ENCODE results near the gene GRK5. TPM values are rescaled to one million over a fixed set of nuclear protein-coding genes. Genes with fewer than 3 reads are reported as not detected.

The GRK5 gene
- total RNA-seq, 5 donors from 2014 or later (not counting 1 experiment from before 2014, with no cell fraction given) = 21.7 to 36.8 (median 30.6) TPM

DNA sequence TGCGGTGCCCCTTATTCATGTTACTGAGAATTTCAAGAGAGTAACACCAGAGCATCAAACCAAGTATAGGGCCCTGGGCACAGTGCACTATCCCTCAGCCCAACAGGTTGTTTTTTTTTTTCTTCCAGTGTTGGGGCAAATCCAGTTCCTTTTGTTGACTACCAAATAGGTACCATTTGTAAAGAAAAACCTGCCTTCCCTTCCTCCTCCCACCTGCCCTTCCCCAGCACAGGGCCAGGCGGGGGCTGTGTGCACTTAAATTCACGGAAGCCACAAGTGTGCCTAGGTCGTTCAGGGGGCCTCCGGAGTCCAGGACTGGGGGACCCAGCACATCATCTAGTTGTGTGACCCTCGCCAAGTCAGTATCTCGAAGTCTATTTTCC is 41.3 kb upstream of the GRK5 start:
- Mint-ChIP-seq H3K9me3 (no peaks in the 10 kb centered on the region), H3K4me3 (peak overlapping the region; percentile 85 to 90 (median 88)), H3K36me3 (peaks cover 30% of the 10 kb centered on the region), H3K27me3 (no peaks in the 10 kb centered on the region), H3K4me1 (peaks cover 15 to 36% (median 30%) of the 10 kb centered on the region in 3 donors), H3K27ac (peak overlapping the region; percentile 93 to 96)
- H3K27me3 ChIP-seq (replicated peaks in 1 of 2; ENCODE audit: control insufficient read depth in 2 of 2, extremely low read depth in 1 of 2, insufficient read depth in 2 of 2, low read length in 1 of 2) = no peaks in the 10 kb centered on the region
- H3K36me3 ChIP-seq (ENCODE audit: control insufficient read depth in 2 of 2, extremely low read depth in 1 of 2, insufficient read depth in 1 of 2, low read length in 1 of 2) = peaks cover 0 to 27% of the 10 kb centered on the region in 2 donors
- ChIA-PET CTCF (interaction anchor here in 1 of 2 donors (0.6 kb wide), 1 partner anchor 94 kb away, joined by 3 read pairs; no protein-coding TSS in a partner anchor), POLR2A (interaction anchor here in 1 of 2 donors (0.6 kb wide), 1 partner anchor 614 kb away, joined by 3 read pairs; no protein-coding TSS in a partner anchor)
- peaks cover 7 to 23% of the 10 kb centered on the region in 2 experiments for H3K4me1 ChIP-seq (ENCODE audit: control insufficient read depth in 1 of 2, extremely low read depth in 1 of 2, insufficient read depth in 2 of 2, low read length in 2 of 2)
- H3K4me3 ChIP-seq (ENCODE audit: control insufficient read depth in 1 of 2, extremely low read depth in 1 of 2, low read length in 1 of 2) = peak overlapping the region; percentile 72 to 83
- ATAC-seq (replicated peaks in 1 of 4) (peak; percentile 1 to 9 (median 3)), DNase-seq (no peak)
- peak overlapping the region; percentile 68 for H3K27ac ChIP-seq (ENCODE audit: low read length)
- no peaks in the 10 kb centered on the region for H3K9me3 ChIP-seq
- 73% methylated on average over 4 of the region's 7 CpGs for WGBS (ENCODE audit: insufficient coverage)

GRCh38 chr10:119166564-119166963 is 40.8 kb upstream of the GRK5 start:
- no peaks in the 10 kb centered on the region for H3K27me3 ChIP-seq (replicated peaks in 1 of 2; ENCODE audit: control insufficient read depth in 2 of 2, extremely low read depth in 1 of 2, insufficient read depth in 2 of 2, low read length in 1 of 2)
- no peaks in the 10 kb centered on the region for H3K9me3 ChIP-seq
- H3K36me3 Mint-ChIP-seq = peaks cover 29% of the 10 kb centered on the region
- peaks cover 15 to 36% (median 30%) of the 10 kb centered on the region in 3 donors for H3K4me1 Mint-ChIP-seq
- H3K9me3 Mint-ChIP-seq = no peaks in the 10 kb centered on the region
- no peak overlapping the region for H3K4me3 ChIP-seq (ENCODE audit: control insufficient read depth in 1 of 2, extremely low read depth in 1 of 2, low read length in 1 of 2)
- peaks cover 7 to 23% of the 10 kb centered on the region in 2 experiments for H3K4me1 ChIP-seq (ENCODE audit: control insufficient read depth in 1 of 2, extremely low read depth in 1 of 2, insufficient read depth in 2 of 2, low read length in 2 of 2)
- ChIA-PET CTCF (interaction anchor here in 1 of 2 donors (0.6 kb wide), 1 partner anchor 94 kb away, joined by 3 read pairs; no protein-coding TSS in a partner anchor), POLR2A (interaction anchor here in 1 of 2 donors (0.6 kb wide), 1 partner anchor 613 kb away, joined by 3 read pairs; no protein-coding TSS in a partner anchor)
- H3K36me3 ChIP-seq (ENCODE audit: control insufficient read depth in 2 of 2, extremely low read depth in 1 of 2, insufficient read depth in 1 of 2, low read length in 1 of 2) = peaks cover 0 to 31% of the 10 kb centered on the region in 2 donors
- peak overlapping the region; percentile 93 to 96 for H3K27ac Mint-ChIP-seq
- no peak for ATAC-seq (replicated peaks in 1 of 4)
- peak overlapping the region; percentile 85 to 90 (median 88) for H3K4me3 Mint-ChIP-seq
- no peaks in the 10 kb centered on the region for H3K27me3 Mint-ChIP-seq
- H3K27ac ChIP-seq (ENCODE audit: low read length) = peak overlapping the region; percentile 68
- no peak for DNase-seq
- WGBS (ENCODE audit: insufficient coverage) = 81% methylated on average over 8 of the region's 8 CpGs

GRCh38 chr10:119167041-119167440 is 40.3 kb upstream of the GRK5 start:
- Histone ChIP-seq H3K9me3 (no peaks in the 10 kb centered on the region), H3K36me3 (ENCODE audit: control insufficient read depth in 2 of 2, extremely low read depth in 1 of 2, insufficient read depth in 1 of 2, low read length in 1 of 2) (peaks cover 3 to 32% of the 10 kb centered on the region in 2 donors), H3K27ac (ENCODE audit: low read length) (no peak overlapping the region), H3K4me1 (ENCODE audit: control insufficient read depth in 1 of 2, extremely low read depth in 1 of 2, insufficient read depth in 2 of 2, low read length in 2 of 2) (peaks cover 7 to 23% of the 10 kb centered on the region in 2 experiments), H3K4me3 (ENCODE audit: control insufficient read depth in 1 of 2, extremely low read depth in 1 of 2, low read length in 1 of 2) (no peak overlapping the region), H3K27me3 (replicated peaks in 1 of 2; ENCODE audit: control insufficient read depth in 2 of 2, extremely low read depth in 1 of 2, insufficient read depth in 2 of 2, low read length in 1 of 2) (no peaks in the 10 kb centered on the region)
- ChIA-PET CTCF (no interaction called here), POLR2A (no interaction called here)
- no peak for DNase-seq
- peak overlapping the region; percentile 85 to 90 (median 88) for H3K4me3 Mint-ChIP-seq
- no peak for ATAC-seq (replicated peaks in 1 of 4)
- 83% methylated on average over 6 of the region's 8 CpGs for WGBS (ENCODE audit: insufficient coverage)
- H3K27me3 Mint-ChIP-seq = no peaks in the 10 kb centered on the region
- H3K9me3 Mint-ChIP-seq = no peaks in the 10 kb centered on the region
- H3K27ac Mint-ChIP-seq = peak overlapping the region; percentile 93 to 96
- peaks cover 15 to 34% (median 29%) of the 10 kb centered on the region in 3 donors for H3K4me1 Mint-ChIP-seq
- peaks cover 32% of the 10 kb centered on the region for H3K36me3 Mint-ChIP-seq

GRCh38 chr10:119174109-119174508 is 33.3 kb upstream of the GRK5 start:
- H3K27me3 Mint-ChIP-seq = no peaks in the 10 kb centered on the region
- Histone ChIP-seq H3K4me1 (ENCODE audit: control insufficient read depth in 1 of 2, extremely low read depth in 1 of 2, insufficient read depth in 2 of 2, low read length in 2 of 2) (peaks cover 4 to 22% of the 10 kb centered on the region in 2 experiments), H3K36me3 (ENCODE audit: control insufficient read depth in 2 of 2, extremely low read depth in 1 of 2, insufficient read depth in 1 of 2, low read length in 1 of 2) (peaks cover 12 to 50% of the 10 kb centered on the region in 2 donors), H3K27me3 (replicated peaks in 1 of 2; ENCODE audit: control insufficient read depth in 2 of 2, extremely low read depth in 1 of 2, insufficient read depth in 2 of 2, low read length in 1 of 2) (no peaks in the 10 kb centered on the region), H3K27ac (ENCODE audit: low read length) (no peak overlapping the region), H3K9me3 (no peaks in the 10 kb centered on the region), H3K4me3 (ENCODE audit: control insufficient read depth in 1 of 2, extremely low read depth in 1 of 2, low read length in 1 of 2) (no peak overlapping the region)
- CTCF ChIA-PET = interaction anchor here in 1 of 2 donors (0.7 kb wide), 1 partner anchor 104 kb away, joined by 3 read pairs; no protein-coding TSS in a partner anchor
- WGBS (ENCODE audit: insufficient coverage) = no CpG with 5 or more reads among the region's 2 CpGs
- peaks cover 28% of the 10 kb centered on the region for H3K36me3 Mint-ChIP-seq
- H3K4me3 Mint-ChIP-seq = no peak overlapping the region
- POLR2A ChIA-PET = interaction anchor here in 1 of 2 donors (0.6 kb wide), 1 partner anchor 12 kb away, joined by 3 read pairs; no protein-coding TSS in a partner anchor
- DNase-seq (no peak), ATAC-seq (replicated peaks in 1 of 4) (no peak)
- peaks cover 16 to 30% (median 29%) of the 10 kb centered on the region in 3 donors for H3K4me1 Mint-ChIP-seq
- H3K27ac Mint-ChIP-seq = no peak overlapping the region
- no peaks in the 10 kb centered on the region for H3K9me3 Mint-ChIP-seq

- ChIA-PET CTCF (interaction anchor here (0.6 to 1.0 kb wide), 3 partner anchors 11 to 35 kb away, joined by 3 to 4 read pairs (median 3); no protein-coding TSS in a partner anchor), POLR2A (interaction anchor here (0.6 to 1.1 kb wide), 2 partner anchors 35 to 42 kb away, joined by 3 read pairs; no protein-coding TSS in a partner anchor)
- Histone ChIP-seq H3K36me3 (ENCODE audit: control insufficient read depth in 2 of 2, extremely low read depth in 1 of 2, insufficient read depth in 1 of 2, low read length in 1 of 2) (peaks cover 12 to 35% of the 10 kb centered on the region in 2 donors), H3K27me3 (replicated peaks in 1 of 2; ENCODE audit: control insufficient read depth in 2 of 2, extremely low read depth in 1 of 2, insufficient read depth in 2 of 2, low read length in 1 of 2) (no peaks in the 10 kb centered on the region), H3K27ac (ENCODE audit: low read length) (no peak overlapping the region), H3K9me3 (no peaks in the 10 kb centered on the region), H3K4me1 (ENCODE audit: control insufficient read depth in 1 of 2, extremely low read depth in 1 of 2, insufficient read depth in 2 of 2, low read length in 2 of 2) (peaks cover 5 to 32% of the 10 kb centered on the region in 2 experiments), H3K4me3 (ENCODE audit: control insufficient read depth in 1 of 2, extremely low read depth in 1 of 2, low read length in 1 of 2) (no peak overlapping the region)
- Mint-ChIP-seq H3K9me3 (no peaks in the 10 kb centered on the region), H3K4me1 (peaks cover 24 to 39% (median 34%) of the 10 kb centered on the region in 3 donors), H3K27ac (peak overlapping the region in 1 of 2 donors; percentile 64), H3K27me3 (no peaks in the 10 kb centered on the region), H3K36me3 (peaks cover 16% of the 10 kb centered on the region), H3K4me3 (peak overlapping the region in 2 of 3 donors; percentile 93 to 96)
- WGBS (ENCODE audit: insufficient coverage) = no CpG with 5 or more reads among the region's 6 CpGs
- ATAC-seq (replicated peaks in 1 of 4) (no peak), DNase-seq (no peak)
Measured at GRCh38 chr10:119176166-119176565, 31.2 kb upstream of the GRK5 start.

GRCh38 chr10:119177708-119178371 is 29.5 kb upstream of the GRK5 start:
- Histone ChIP-seq H3K9me3 (no peaks in the 10 kb centered on the region), H3K4me3 (ENCODE audit: control insufficient read depth in 1 of 2, extremely low read depth in 1 of 2, low read length in 1 of 2) (peak overlapping the region; percentile 92 to 98), H3K27ac (ENCODE audit: low read length) (peak overlapping the region; percentile 78), H3K36me3 (ENCODE audit: control insufficient read depth in 2 of 2, extremely low read depth in 1 of 2, insufficient read depth in 1 of 2, low read length in 1 of 2) (peaks cover 9 to 19% of the 10 kb centered on the region in 2 donors), H3K27me3 (replicated peaks in 1 of 2; ENCODE audit: control insufficient read depth in 2 of 2, extremely low read depth in 1 of 2, insufficient read depth in 2 of 2, low read length in 1 of 2) (no peaks in the 10 kb centered on the region), H3K4me1 (ENCODE audit: control insufficient read depth in 1 of 2, extremely low read depth in 1 of 2, insufficient read depth in 2 of 2, low read length in 2 of 2) (peaks cover 5 to 32% of the 10 kb centered on the region in 2 experiments)
- 10% methylated on average over 18 of the region's 21 CpGs for WGBS (ENCODE audit: insufficient coverage)
- Mint-ChIP-seq H3K27ac (peak overlapping the region; percentile 92 to 93), H3K27me3 (no peaks in the 10 kb centered on the region), H3K36me3 (peaks cover 4% of the 10 kb centered on the region), H3K9me3 (no peaks in the 10 kb centered on the region), H3K4me3 (peak overlapping the region; percentile 93 to 96 (median 93)), H3K4me1 (peaks cover 24 to 39% (median 34%) of the 10 kb centered on the region in 3 donors)
- CTCF ChIA-PET = no interaction called here
- ATAC-seq (replicated peaks in 1 of 4) (peak in 3 of 4 experiments; percentile 3 to 19 (median 13)), DNase-seq (no peak)
- POLR2A ChIA-PET = no interaction called here
